Mammary epithelial cell (primary cell): ENCODE results near the gene SNRNP35.

Source experiments
- EZH2 ChIP-seq: IDR thresholded peaks from 2 replicates; pipeline ENCODE4 v1.6.1; 2012; ENCODE audit warnings: low read length, inconsistent platforms, borderline replicate concordance
- TF ChIP-seq, protein P1 (sequence below), 2 donors: IDR thresholded peaks in 1 of 2; conservative IDR thresholded peaks in 1 of 2; 2 replicates each; pipeline ENCODE4 v1.5.1; 2011 to 2012; ENCODE audit warnings: inconsistent platforms in 2 of 2, low read length in 2 of 2, mild to moderate bottlenecking in 2 of 2, control low read depth in 1 of 2, low read depth in 1 of 2; ENCODE audit not compliant: insufficient read depth in 1 of 2; ENCODE audit errors: extremely low read depth in 1 of 2

DNA sequence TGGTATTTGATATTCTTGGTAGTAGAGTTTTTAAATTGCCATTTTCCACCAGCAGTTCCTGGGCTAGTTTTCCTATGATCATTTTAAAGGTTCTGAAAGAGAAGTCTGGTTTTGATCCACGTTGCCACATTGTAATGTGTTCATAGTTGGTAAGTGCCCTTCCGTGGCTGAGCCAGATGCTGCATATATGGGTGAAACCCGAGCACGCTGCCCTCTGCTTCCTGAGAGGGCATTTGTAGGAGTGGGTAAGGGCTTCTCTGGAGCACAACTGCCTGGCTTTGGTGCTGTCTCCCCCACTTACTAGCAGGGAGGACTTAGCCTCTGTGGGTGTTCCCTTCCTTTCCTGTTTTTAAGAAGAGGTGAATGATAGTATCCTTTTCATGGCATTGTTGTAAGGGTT lies 7.1 kb downstream of the SNRNP35 start:
- TF ChIP-seq, protein P1, sequence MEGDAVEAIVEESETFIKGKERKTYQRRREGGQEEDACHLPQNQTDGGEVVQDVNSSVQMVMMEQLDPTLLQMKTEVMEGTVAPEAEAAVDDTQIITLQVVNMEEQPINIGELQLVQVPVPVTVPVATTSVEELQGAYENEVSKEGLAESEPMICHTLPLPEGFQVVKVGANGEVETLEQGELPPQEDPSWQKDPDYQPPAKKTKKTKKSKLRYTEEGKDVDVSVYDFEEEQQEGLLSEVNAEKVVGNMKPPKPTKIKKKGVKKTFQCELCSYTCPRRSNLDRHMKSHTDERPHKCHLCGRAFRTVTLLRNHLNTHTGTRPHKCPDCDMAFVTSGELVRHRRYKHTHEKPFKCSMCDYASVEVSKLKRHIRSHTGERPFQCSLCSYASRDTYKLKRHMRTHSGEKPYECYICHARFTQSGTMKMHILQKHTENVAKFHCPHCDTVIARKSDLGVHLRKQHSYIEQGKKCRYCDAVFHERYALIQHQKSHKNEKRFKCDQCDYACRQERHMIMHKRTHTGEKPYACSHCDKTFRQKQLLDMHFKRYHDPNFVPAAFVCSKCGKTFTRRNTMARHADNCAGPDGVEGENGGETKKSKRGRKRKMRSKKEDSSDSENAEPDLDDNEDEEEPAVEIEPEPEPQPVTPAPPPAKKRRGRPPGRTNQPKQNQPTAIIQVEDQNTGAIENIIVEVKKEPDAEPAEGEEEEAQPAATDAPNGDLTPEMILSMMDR (conservative IDR thresholded peaks at IDR 0.05 in 1 of 2, IDR thresholded peaks at IDR 0.05 in 1 of 2; ENCODE audit: extremely low read depth in 1 of 2, insufficient read depth in 1 of 2, low read depth in 1 of 2, low read length in 2 of 2), result no peak
- no peak for TF ChIP-seq EZH2
